Nephron (organoid): ENCODE data around the gene PDCD10.

Experiments
- H3K27ac Mint-ChIP-seq, 3 experiments: 2 replicates each; pipeline ENCODE4 v1.8.0; 2020; ENCODE audit warnings: mixed read lengths in 3 of 3, mild to moderate bottlenecking in 2 of 3, moderate library complexity in 1 of 3
- H3K27me3 Mint-ChIP-seq: 2 replicates; pipeline ENCODE4 v1.8.0; 2021; ENCODE audit warnings: low read depth, mild to moderate bottlenecking, moderate library complexity, mixed read lengths
- H3K36me3 Mint-ChIP-seq: 2 replicates; pipeline ENCODE4 v1.8.0; 2020; ENCODE audit warnings: low read depth, mixed read lengths
- H3K4me1 Mint-ChIP-seq: 2 replicates; pipeline ENCODE4 v1.8.0; 2020; ENCODE audit warnings: mixed read lengths
- H3K4me3 Mint-ChIP-seq, 3 experiments: 2 replicates each; pipeline ENCODE4 v1.8.0; 2020; ENCODE audit warnings: mild to moderate bottlenecking in 3 of 3, mixed read lengths in 3 of 3, moderate library complexity in 2 of 3
- H3K9me3 Mint-ChIP-seq: 2 replicates; pipeline ENCODE4 v1.8.0; 2020; ENCODE audit warnings: mixed read lengths
- CTCF ChIP-seq, 3 experiments: fragments of 200-600 bp; sonication (generic); IDR thresholded peaks; one replicate each; pipeline ENCODE4 v1.5.0; 2021; ENCODE audit warnings: antibody characterized with exemption in 3 of 3; ENCODE audit not compliant: unreplicated experiment in 3 of 3

PDCD10 gene

GRCh38 chr3:167734498-167735232, at the start of gene PDCD10:
PDCD10 (minus strand) TSS chr3:167734892; CDS start chr3:167720157, 14,735 bp downstream.
- Mint-ChIP-seq H3K27ac (no peak within 1 kb of the TSS), H3K4me1 (peaks cover 26% of the 10 kb centered on the region), H3K9me3 (no peaks in the 10 kb centered on the region), H3K4me3 (no peak within 1 kb of the TSS), H3K36me3 (no peaks in the 10 kb centered on the region), H3K27me3 (peaks cover 16% of the 10 kb centered on the region)
- no peak for TF ChIP-seq CTCF (IDR thresholded peaks at IDR 0.05; ENCODE audit: unreplicated experiment in 3 of 3)

DNA sequence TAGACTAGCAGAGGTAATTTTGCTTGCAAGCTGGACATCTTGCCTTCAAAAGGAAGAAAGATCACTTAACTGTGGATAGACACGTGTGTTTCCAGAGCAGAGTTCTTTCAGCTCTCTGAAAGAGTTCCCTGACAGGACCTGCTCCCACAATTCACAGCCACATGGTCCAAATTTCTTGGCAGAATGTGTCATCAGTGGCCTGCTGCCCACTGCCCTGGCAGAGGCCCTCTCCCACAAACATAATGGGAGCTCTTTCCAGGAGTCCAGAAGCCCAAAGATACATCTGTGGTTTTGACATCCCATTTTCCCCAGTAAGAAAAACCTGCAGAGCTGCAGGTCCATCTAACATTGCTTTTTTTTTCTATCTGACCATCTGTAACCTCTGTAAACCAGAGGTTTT, 49.1 kb upstream of the PDCD10 start:
- H3K36me3 Mint-ChIP-seq = no peaks in the 10 kb centered on the region
- no peak overlapping the region for H3K4me3 Mint-ChIP-seq
- no peak overlapping the region for H3K27ac Mint-ChIP-seq
- no peak for TF ChIP-seq CTCF (IDR thresholded peaks at IDR 0.05; ENCODE audit: unreplicated experiment in 3 of 3)
- H3K9me3 Mint-ChIP-seq = no peaks in the 10 kb centered on the region
- no peaks in the 10 kb centered on the region for H3K4me1 Mint-ChIP-seq
- no peaks in the 10 kb centered on the region for H3K27me3 Mint-ChIP-seq

DNA sequence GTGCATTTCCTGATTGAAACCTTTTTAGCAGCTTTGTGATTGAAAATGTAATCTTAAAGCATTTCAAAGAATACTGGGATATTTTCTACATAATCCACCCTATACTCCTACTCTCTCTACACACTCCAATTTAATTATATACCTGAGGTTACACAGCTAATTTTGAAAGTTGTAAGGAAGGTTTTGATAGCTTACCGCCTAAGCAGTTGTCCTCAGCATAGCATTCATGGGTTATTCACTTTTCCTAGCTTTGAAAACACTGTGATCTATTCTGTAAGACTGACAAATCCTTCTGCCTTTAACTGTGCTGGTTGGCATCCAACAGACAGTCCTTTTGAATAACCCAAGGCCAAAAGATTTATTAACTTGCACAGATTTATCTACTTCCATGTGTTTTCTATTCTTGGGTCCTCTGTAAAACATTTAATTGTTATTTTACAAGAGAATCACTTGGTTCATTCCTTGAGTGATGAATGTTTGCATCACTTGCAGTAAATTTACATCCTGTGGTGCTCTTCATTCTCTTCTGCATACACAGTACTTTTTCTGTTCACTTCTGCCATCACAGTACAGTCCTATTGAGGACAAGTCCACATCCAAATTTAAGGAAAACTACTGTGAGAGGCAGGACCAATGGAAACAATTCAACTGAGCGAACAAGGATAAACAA, 45.7 kb upstream of the PDCD10 start:
- H3K36me3 Mint-ChIP-seq = no peaks in the 10 kb centered on the region
- H3K4me1 Mint-ChIP-seq = no peaks in the 10 kb centered on the region
- TF ChIP-seq CTCF (IDR thresholded peaks at IDR 0.05; ENCODE audit: unreplicated experiment in 3 of 3) = no peak
- H3K27ac Mint-ChIP-seq = no peak overlapping the region
- no peaks in the 10 kb centered on the region for H3K9me3 Mint-ChIP-seq
- H3K4me3 Mint-ChIP-seq = no peak overlapping the region
- no peaks in the 10 kb centered on the region for H3K27me3 Mint-ChIP-seq

DNA sequence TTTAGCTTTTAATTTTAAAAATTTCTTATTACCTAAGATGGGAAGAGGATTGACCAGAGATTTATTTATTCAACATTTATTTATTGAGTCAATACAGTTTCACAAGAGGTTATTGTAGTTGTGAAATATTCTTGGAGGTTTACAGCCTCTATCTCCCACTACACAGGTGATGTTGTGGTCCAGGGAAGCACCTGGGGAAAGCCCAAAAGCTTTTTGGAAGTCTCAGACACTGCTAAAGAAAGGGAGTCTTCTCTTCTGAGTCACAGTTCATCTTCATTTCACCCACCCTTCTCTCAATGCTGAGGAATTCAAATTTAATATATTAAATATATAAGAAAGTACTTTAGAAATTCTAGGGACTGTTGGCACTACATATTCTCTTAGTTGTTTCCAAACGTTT, 42.7 kb upstream of the PDCD10 start:
- Mint-ChIP-seq H3K27ac (no peak overlapping the region), H3K9me3 (no peaks in the 10 kb centered on the region), H3K36me3 (no peaks in the 10 kb centered on the region), H3K4me1 (no peaks in the 10 kb centered on the region), H3K4me3 (no peak overlapping the region), H3K27me3 (no peaks in the 10 kb centered on the region)
- no peak for TF ChIP-seq CTCF (IDR thresholded peaks at IDR 0.05; ENCODE audit: unreplicated experiment in 3 of 3)

DNA sequence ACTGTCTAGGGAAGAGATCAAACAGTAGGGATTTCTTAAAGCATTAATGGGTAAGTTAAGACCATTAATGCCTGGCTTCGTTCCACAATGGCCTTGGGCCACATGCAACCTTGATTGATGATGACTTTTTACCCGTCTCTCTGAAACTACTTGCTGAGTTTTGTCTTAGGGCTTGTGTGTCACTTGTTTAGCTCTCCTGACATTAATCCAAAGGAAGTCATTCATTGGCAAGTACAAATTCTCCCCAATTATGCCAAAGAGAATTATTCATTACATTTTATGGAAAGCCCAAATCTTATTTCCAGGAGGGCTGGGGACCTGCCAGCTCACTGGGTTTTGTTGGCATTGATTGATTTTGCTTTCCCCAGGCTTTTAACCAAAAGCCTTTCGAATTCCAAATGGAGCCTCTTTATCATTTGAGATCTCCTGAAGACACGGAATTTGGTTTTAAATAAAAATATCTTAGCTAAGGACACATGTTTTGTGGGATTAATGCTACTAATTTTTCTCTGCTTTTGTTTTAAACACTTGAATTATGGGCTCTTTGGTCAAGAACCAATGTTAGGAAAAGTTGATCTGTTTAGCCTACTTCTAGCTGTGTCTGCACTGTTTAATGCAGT, 41.5 kb upstream of the PDCD10 start:
- H3K27ac Mint-ChIP-seq = no peak overlapping the region

More for the DNA sequence above, 41.5 kb upstream of the PDCD10 start:
- Mint-ChIP-seq H3K9me3 (no peaks in the 10 kb centered on the region), H3K4me1 (no peaks in the 10 kb centered on the region), H3K36me3 (no peaks in the 10 kb centered on the region), H3K4me3 (no peak overlapping the region), H3K27me3 (no peaks in the 10 kb centered on the region)
- TF ChIP-seq CTCF (IDR thresholded peaks at IDR 0.05; ENCODE audit: unreplicated experiment in 3 of 3) = no peak
